Measurements from ENCODE around the gene GABRR2.

GRCh38 chr6:89254569-89254968, 60.5 kb downstream of the GABRR2 start:
- TF ChIP-seq, protein P1, sequence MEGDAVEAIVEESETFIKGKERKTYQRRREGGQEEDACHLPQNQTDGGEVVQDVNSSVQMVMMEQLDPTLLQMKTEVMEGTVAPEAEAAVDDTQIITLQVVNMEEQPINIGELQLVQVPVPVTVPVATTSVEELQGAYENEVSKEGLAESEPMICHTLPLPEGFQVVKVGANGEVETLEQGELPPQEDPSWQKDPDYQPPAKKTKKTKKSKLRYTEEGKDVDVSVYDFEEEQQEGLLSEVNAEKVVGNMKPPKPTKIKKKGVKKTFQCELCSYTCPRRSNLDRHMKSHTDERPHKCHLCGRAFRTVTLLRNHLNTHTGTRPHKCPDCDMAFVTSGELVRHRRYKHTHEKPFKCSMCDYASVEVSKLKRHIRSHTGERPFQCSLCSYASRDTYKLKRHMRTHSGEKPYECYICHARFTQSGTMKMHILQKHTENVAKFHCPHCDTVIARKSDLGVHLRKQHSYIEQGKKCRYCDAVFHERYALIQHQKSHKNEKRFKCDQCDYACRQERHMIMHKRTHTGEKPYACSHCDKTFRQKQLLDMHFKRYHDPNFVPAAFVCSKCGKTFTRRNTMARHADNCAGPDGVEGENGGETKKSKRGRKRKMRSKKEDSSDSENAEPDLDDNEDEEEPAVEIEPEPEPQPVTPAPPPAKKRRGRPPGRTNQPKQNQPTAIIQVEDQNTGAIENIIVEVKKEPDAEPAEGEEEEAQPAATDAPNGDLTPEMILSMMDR (conservative IDR thresholded peaks at IDR 0.05): no peak
- TF ChIP-seq ZFX (IDR thresholded peaks at IDR 0.05): no peak

Measured in C4-2B (cell line).